Glomerular endothelial cell (primary cell): ENCODE results near the gene MROH7. TPM values are rescaled to one million over a fixed set of nuclear protein-coding genes. Genes with fewer than 3 reads are reported as not detected.

Source experiments
- DNase-seq: peaks from one replicate; pipeline ENCODE4 v3.0.0-alpha.2; 2011; ENCODE audit warnings: low read depth, low spot score; ENCODE audit errors: extremely low read depth
- total RNA-seq: library from RNA; depleted of rRNA; stranded (reverse); fragments of >200 nt; gene quantifications from 2 replicates; pipeline ENCODE4 v1.2.3, GENCODE V29; 2015

Gene MROH7
- total RNA-seq, 1 donor from 2014 or later: not detected

- DNase-seq: no peak
Measured at GRCh38 chr1:54649130-54649898, 7.7 kb downstream of the MROH7 start.

GRCh38 chr1:54649921-54650320 lies 8.3 kb downstream of the MROH7 start:
- DNase-seq: no peak

- no peak for DNase-seq
Measured at GRCh38 chr1:54650417-54650816, 8.8 kb downstream of the MROH7 start.

- no peak for DNase-seq
Measured at GRCh38 chr1:54651608-54652007, 10.0 kb downstream of the MROH7 start.

GRCh38 chr1:54652168-54652567 lies 10.6 kb downstream of the MROH7 start:
- no peak for DNase-seq

- no peak for DNase-seq
Measured at GRCh38 chr1:54653036-54653435, 11.4 kb downstream of the MROH7 start.

GRCh38 chr1:54658164-54658913 lies 16.8 kb downstream of the MROH7 start:
- DNase-seq: no peak

- no peak for DNase-seq
Measured at GRCh38 chr1:54663725-54664124, 22.1 kb downstream of the MROH7 start.

DNA sequence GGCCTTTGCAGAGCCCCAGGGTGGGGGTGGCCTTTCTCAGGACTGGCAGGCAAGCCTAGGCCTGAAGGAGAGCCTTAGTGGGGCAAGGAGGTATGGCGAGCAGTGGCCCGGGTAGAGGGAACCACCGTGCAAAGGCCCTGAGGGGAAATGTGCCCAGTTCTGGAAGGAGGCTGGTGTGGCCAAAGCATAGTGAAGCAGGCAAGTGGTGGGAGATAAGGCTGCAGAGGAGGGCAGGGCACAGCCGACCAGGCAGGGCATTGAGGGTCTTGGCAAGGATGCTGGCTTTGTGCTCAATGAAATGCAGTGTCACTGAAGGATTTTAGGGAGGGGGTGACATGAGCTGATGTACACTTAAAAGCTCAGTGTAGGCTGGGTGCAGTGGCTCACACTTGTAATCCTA lies 22.8 kb downstream of the MROH7 start:
- DNase-seq: no peak

DNA sequence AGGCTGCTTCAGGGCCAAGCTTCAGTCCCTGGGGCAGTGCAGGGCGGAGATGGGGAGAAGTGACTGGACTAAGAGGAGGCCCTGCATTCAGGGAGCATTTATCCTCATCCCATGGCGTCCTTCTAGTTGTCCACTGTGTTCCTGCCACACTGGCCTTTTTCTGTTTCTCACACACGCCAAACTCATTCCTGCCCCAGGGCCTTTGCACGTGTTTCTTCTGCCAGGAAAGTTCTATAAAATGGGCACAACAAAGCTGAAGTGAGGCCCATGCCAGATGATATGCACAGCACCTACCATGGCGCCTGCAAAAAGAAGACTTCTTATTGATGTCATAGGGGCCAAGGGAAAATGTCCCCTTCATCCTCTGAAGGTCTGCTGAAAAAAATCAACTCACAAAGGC lies 24.3 kb downstream of the MROH7 start:
- no peak for DNase-seq

DNA sequence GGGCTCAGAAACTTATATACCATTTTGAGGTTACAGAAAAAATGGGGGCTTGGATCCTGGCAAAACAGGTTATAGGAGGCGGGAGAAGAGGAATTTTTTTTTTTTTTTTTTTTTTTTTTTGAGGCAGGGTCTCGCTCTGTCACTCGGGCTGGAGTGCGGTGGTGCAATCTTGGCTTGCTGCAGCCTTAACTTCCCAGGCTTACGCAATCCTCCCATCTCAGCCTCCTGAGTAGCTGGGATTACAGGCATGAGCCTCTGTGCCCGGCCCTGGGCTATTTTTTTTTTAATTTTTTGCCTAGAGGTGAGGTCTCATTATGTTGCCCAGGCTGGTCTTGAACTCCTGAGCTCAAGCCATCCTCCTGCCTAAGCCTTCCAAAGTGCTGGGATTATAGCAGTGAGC lies 24.7 kb downstream of the MROH7 start:
- no peak for DNase-seq

- no peak for DNase-seq
Measured at GRCh38 chr1:54667797-54668196, 26.2 kb downstream of the MROH7 start.

DNA sequence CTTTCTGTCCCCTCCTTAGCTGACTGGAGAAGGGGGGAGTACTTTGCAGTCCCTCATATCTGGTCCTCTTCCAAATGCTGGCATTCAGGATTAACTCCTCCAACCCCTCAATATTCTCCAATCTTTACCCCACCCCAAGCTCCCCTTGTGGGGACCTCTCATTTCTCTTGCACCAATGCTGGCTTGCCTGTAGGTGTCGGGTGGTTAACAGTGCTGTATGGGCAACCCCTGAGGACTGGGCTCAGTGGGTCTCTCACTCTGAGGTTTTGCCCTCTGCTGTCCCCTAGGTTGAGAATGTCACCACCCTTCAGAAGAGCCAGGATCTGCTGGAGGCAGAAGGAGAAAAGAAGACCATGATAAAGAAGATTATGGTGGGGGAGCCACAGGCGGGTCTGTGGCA lies 27.0 kb downstream of the MROH7 start:
- DNase-seq: no peak

DNA sequence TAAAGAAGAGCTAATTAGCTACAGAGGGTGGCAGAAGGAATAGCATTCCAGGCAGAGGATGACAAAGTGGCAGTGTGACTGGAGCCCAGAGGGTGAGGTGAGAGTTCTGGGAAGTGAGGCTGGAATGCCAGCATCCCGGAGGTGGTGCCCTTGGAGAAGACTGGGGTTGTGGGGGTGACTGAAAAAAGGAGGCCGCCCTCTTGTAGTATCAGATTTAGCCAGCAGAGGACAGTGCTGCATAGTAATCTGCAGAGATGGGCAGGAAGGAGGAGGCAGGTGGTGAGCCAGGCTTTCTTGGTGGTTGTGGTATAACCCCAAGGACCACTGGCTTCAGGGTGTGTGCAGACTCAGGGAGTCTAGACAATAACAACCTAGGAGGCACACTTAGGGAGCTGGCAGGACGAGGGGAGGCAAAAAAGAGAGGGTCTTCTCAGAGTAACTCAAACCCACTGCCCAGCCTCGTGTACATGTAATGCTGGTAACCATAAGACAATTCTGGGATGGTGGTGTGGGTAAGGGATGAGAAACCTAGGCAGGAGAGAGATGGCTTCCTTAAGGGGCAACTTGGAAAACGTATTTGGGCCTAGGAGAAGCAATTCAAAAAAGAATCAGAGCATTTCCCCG lies 30.5 kb downstream of the MROH7 start:
- DNase-seq: peak; percentile 20

DNA sequence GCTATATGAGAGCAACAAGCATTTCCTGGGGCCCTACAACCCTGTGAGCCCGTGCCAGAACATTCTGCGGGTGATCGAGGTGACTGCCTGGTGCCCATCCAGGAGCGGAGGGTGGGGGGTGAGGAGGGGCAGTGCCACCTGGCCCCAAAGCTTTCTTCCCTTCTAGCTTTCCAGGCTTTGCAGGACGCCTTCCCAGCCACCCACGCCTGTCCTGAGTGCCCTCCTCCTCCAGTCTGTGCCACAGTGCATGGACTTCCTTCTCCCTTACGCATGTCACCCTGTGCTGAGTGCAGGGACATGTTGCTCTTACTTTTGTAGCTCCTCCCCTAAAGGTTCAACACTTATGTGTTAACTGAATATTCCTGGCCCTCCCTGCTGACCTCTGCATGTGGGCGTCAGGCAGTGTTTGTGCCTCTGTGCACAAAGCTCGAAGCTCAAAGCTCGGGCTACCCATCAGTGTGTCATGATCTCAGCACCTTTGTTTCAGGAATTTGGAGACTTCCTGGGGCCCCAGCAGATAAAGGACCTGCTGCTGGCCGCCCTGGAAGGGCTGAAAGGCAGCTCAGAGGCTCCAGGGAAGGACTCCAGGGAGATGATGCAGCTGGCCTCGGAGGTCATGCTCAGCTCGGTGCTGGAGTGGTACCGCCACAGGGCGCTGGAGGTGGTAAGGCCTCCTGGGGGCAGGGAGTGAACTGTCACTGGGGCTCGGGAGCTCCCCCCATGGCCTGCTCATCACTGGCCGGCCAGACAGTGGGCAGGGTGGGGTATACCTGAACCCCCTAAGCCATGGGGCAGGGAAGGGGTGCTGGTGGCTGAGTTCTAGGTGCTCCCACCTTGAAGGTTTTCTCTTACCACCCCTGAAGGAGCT lies 37.4 kb downstream of the MROH7 start:
- DNase-seq: no peak

DNA sequence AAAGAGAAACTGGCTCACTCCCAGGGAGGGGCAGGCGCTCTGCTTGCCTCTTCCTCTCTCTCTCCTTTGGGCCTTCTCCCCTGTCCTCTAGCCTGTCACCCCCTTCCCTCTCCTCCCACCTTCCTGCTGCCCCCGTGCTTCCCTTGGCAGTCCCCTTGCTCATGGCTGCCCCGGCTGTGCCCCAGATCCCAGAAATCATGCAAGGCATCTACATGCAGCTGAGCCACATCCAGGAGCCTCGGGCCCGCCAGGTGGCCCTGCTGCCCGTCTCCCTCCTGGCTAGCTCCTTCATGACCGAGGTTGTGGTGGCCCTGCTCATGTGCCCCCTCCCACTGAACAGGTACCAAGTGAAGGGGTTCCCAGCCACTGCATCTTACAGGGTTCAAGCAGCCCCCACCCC lies 38.1 kb downstream of the MROH7 start:
- no peak for DNase-seq

- no peak for DNase-seq
Measured at GRCh38 chr1:54680387-54680786, 38.8 kb downstream of the MROH7 start.

- DNase-seq: no peak
Measured at GRCh38 chr1:54681358-54681757, 39.8 kb downstream of the MROH7 start.

DNA sequence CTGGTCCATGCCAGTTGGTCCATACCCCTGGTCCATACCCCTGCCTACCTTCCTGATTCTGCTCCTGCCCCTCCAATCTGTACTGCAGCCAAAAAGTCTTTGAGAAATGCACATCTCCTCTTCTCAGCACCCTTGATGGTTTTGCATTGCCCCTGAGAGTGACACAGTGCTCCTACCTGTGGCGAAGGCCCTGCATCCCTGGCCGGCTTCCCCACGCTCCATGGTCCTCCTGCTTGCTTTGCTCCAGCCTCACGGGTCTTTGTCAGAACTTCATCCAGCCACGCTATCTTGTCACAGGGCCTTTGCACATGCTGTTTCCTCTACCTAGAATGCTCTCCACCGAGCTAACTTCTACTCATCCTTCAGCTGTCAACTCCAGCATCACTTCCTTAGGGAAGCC lies 41.9 kb downstream of the MROH7 start:
- no peak for DNase-seq

- DNase-seq: no peak
Measured at GRCh38 chr1:54685335-54685905, 43.8 kb downstream of the MROH7 start.

GRCh38 chr1:54686155-54686554 lies 44.6 kb downstream of the MROH7 start:
- DNase-seq: no peak
